Mononuclear cell (primary cell): Measurements from ENCODE around the gene VCL. TPM values are rescaled to one million over a fixed set of nuclear protein-coding genes. Genes with fewer than 3 reads are reported as not detected.
"Not testable (repeated sequence)": the region's sequence is repeated elsewhere in the genome, so short reads cannot be mapped to it uniquely, and the experiment has no call there.

Experiments
- H3K27me3 ChIP-seq: 2 replicates; pipeline ENCODE4 v1.6.0; 2011; ENCODE audit warnings: low read length, control low read depth; ENCODE audit not compliant: insufficient read depth
- H3K4me1 ChIP-seq: 2 replicates; pipeline ENCODE4 v1.5.1; 2011; ENCODE audit warnings: mild to moderate bottlenecking, low read length, control low read depth; ENCODE audit not compliant: insufficient read depth
- H3K4me3 ChIP-seq: 2 replicates; pipeline ENCODE4 v1.5.1; 2011; ENCODE audit warnings: mild to moderate bottlenecking, low read length, moderate library complexity
- H3K9me3 ChIP-seq: 2 replicates; pipeline ENCODE4 v1.5.1; 2011; ENCODE audit warnings: low read depth, mild to moderate bottlenecking, control low read depth, low read length
- total RNA-seq: library from RNA; depleted of rRNA; stranded (reverse); fragments of >200 nt; gene quantifications from one replicate; pipeline ENCODE4 v1.2.3, GENCODE V29; 2012

Gene VCL
- total RNA-seq, 1 donor: 70.1 TPM

GRCh38 chr10:74107391-74107790, 109.5 kb downstream of the VCL start:
- no peaks in the 10 kb centered on the region for H3K4me1 ChIP-seq
- H3K27me3 ChIP-seq: no peaks in the 10 kb centered on the region
- H3K4me3 ChIP-seq: no peak overlapping the region
- H3K9me3 ChIP-seq: no peaks in the 10 kb centered on the region

DNA sequence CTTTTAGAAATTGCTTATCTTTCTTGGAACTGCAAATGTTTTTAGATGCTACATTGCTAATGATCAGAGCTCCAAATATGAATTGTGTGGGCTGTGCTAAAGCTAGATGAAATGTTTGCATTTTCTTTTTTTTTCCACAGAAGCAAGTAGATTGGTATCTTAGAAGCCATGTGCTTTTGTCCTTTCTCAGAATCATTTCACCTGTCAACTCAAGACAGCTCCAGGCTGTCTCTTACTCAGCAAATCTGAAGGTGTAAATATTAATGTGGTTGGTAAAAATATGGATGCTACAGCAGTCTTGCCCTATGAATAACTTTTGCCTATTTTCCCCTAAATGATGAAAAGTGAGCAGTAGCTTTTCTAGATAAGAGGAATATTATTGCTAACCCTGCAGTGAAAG, 111.5 kb downstream of the VCL start:
- Histone ChIP-seq H3K27me3 (no peaks in the 10 kb centered on the region), H3K4me3 (no peak overlapping the region), H3K4me1 (no peaks in the 10 kb centered on the region), H3K9me3 (no peaks in the 10 kb centered on the region)

GRCh38 chr10:74110120-74110519, 112.2 kb downstream of the VCL start:
- Histone ChIP-seq H3K9me3 (no peaks in the 10 kb centered on the region), H3K4me3 (no peak overlapping the region), H3K27me3 (no peaks in the 10 kb centered on the region), H3K4me1 (no peaks in the 10 kb centered on the region)

GRCh38 chr10:74111799-74112198, 113.9 kb downstream of the VCL start:
- H3K27me3 ChIP-seq: no peaks in the 10 kb centered on the region
- H3K4me1 ChIP-seq: no peaks in the 10 kb centered on the region
- H3K4me3 ChIP-seq: no peak overlapping the region
- H3K9me3 ChIP-seq: no peaks in the 10 kb centered on the region

- Histone ChIP-seq H3K4me1 (no peaks in the 10 kb centered on the region), H3K27me3 (no peaks in the 10 kb centered on the region), H3K4me3 (no peak overlapping the region), H3K9me3 (no peaks in the 10 kb centered on the region)
Observed at GRCh38 chr10:74113546-74113945, 115.6 kb downstream of the VCL start.

DNA sequence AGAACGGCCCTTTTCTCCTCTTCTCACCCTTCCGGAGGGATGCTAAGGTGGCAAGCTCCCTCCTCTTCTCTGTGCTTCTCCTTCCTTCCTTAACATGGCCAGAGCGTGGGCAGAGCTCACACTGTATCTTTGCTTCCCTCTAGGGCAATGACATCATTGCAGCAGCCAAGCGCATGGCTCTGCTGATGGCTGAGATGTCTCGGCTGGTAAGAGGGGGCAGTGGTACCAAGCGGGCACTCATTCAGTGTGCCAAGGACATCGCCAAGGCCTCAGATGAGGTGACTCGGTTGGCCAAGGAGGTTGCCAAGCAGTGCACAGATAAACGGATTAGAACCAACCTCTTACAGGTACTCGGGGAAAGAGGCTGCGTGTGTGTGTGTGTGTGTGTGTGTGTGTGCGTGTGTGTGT, 116.1 kb downstream of the VCL start:
- Histone ChIP-seq H3K4me3 (no peak overlapping the region), H3K4me1 (no peaks in the 10 kb centered on the region), H3K9me3 (no peaks in the 10 kb centered on the region), H3K27me3 (no peaks in the 10 kb centered on the region)

- Histone ChIP-seq H3K27me3 (no peaks in the 10 kb centered on the region), H3K4me3 (no peak overlapping the region), H3K9me3 (no peaks in the 10 kb centered on the region), H3K4me1 (no peaks in the 10 kb centered on the region)
Observed at GRCh38 chr10:74117738-74118137, 119.8 kb downstream of the VCL start.

DNA sequence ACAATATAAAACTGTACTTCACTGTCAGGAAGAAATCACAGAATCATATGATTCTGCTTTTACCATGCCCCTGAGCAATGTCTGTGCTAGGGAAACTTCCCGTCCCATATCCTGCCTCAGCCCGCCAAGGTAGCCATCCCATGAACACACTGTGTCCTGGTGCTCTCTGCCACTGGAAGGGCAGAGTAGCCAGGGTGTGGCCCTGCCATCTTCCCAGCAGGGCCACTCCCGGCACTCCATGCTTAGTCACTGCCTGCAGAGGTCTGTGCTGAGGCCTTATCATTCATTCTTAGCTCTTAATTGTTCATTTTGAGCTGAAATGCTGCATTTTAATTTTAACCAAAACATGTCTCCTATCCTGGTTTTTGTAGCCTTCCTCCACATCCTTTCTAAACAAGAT, 120.9 kb downstream of the VCL start:
- H3K27me3 ChIP-seq: no peaks in the 10 kb centered on the region
- no peaks in the 10 kb centered on the region for H3K9me3 ChIP-seq

DNA sequence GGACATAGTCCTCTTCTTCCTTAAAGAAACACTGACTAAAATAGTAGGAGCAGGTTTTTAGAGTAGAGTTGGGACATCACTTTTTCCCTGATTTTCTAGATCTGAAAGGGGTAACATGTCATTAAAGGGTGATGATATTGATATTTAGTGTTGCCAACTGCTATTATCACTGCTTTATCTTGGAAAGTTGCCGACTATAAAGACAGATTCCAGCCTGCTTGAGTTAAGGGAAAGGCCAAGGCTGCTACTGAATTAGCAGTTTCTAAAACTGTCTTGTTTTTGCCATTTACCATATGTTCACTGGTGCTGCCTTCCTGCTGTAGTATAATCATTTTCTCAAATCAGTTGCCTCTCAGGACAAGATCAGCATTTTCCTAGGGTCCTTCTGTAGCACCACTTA, 123.0 kb downstream of the VCL start:
- Histone ChIP-seq H3K27me3 (no peaks in the 10 kb centered on the region), H3K4me3 (no peak overlapping the region), H3K4me1 (no peaks in the 10 kb centered on the region), H3K9me3 (no peaks in the 10 kb centered on the region)

More for the DNA sequence above, 120.9 kb downstream of the VCL start:
- no peaks in the 10 kb centered on the region for H3K4me1 ChIP-seq
- no peak overlapping the region for H3K4me3 ChIP-seq

DNA sequence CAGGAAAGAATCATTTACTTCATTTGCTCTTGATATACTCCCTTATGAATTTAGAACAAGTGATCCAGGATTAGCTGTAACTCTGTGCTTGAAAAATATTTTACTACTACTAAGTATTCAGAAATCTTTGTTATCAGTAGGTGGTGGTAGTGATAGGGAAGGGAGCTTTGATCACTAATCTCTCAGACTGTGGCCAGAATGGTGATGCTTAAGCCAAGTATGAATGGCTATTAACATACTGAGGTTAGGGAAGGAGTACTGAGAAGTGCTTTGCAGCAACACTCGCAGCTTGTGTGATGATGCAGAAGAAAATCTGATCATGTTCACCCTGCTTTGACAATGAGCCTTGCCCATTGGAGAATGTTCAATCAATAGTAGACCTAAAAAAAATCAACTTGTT, 123.5 kb downstream of the VCL start:
- no peaks in the 10 kb centered on the region for H3K9me3 ChIP-seq
- no peaks in the 10 kb centered on the region for H3K4me1 ChIP-seq
- no peaks in the 10 kb centered on the region for H3K27me3 ChIP-seq
- no peak overlapping the region for H3K4me3 ChIP-seq

DNA sequence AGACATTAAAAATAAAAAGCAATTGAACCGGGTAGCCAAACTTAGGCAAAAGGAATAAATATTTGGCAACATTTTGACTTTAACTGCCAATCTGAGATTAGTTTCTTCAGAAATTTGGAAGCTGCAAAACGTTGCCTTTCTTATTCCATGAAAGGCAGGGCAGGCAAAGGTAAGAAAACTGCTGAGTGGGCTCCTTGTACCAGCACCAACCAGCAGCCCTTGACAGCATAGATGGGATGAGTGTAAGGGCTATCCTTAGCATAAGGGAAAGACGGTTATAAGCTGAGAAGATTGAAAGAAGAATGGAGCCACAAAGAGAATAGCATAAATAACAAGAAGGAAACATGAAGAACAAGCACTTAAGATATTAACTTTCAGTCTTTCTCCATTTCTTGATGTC, 124.1 kb downstream of the VCL start:
- no peak overlapping the region for H3K4me3 ChIP-seq
- no peaks in the 10 kb centered on the region for H3K4me1 ChIP-seq
- H3K27me3 ChIP-seq: no peaks in the 10 kb centered on the region
- no peaks in the 10 kb centered on the region for H3K9me3 ChIP-seq

- Histone ChIP-seq H3K27me3 (no peaks in the 10 kb centered on the region), H3K9me3 (no peaks in the 10 kb centered on the region), H3K4me3 (no peak overlapping the region), H3K4me1 (no peaks in the 10 kb centered on the region)
Observed at GRCh38 chr10:74123081-74123480, 125.2 kb downstream of the VCL start.

- H3K27me3 ChIP-seq: no peaks in the 10 kb centered on the region
- peaks cover 4% of the 10 kb centered on the region for H3K4me1 ChIP-seq
- no peaks in the 10 kb centered on the region for H3K9me3 ChIP-seq
- no peak overlapping the region for H3K4me3 ChIP-seq
Observed at GRCh38 chr10:74133923-74134820, 136.3 kb downstream of the VCL start.

GRCh38 chr10:74135452-74135851, 137.5 kb downstream of the VCL start:
- Histone ChIP-seq H3K4me3 (no peak overlapping the region), H3K9me3 (no peaks in the 10 kb centered on the region), H3K27me3 (no peaks in the 10 kb centered on the region), H3K4me1 (peaks cover 4% of the 10 kb centered on the region)

DNA sequence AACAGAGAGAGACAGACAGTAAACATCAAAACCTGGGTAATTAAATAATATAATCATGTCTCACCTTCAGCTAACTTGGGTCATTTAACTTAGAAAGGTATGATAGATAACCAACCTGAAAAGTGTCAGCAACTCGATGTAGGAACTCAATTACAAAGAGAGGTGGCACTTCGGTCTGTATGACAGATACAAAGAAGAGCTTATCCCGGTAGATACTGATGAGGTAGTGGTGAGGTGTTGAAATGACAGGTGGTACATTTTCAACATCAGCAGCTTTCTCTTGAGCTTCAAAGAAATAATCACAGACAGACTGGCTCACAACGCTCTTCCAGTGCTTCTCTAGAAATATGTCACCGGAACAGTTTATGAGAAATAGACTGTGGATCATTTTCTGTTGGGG, 140.1 kb downstream of the VCL start:
- H3K27me3 ChIP-seq: no peaks in the 10 kb centered on the region
- H3K9me3 ChIP-seq: no peaks in the 10 kb centered on the region
- peaks cover 4% of the 10 kb centered on the region for H3K4me1 ChIP-seq
- H3K4me3 ChIP-seq: no peak overlapping the region

DNA sequence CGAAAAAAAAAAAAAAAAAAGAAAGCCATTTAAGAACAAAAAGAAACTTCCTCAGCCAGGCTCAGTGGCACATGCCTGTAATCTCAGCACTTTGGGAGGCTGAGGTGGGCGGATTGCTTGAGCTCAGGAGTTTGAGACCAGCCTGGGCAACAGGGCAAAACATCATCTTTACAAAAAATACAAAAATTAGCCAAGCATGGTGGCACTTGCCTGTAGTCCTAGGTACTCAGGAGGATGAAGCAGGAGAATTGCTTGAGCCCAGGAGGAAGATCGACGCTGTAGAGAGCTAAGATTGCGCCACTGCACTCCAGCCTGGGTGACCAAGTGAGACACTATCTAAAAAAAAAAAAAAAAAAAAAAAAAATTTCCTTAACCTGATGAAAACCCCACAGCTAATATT, 140.7 kb downstream of the VCL start:
- not testable (repeated sequence) for H3K4me3 ChIP-seq, H3K9me3 ChIP-seq, H3K27me3 ChIP-seq, H3K4me1 ChIP-seq
